ENCODE results near the gene CHRM5. TPM values are rescaled to one million over a fixed set of nuclear protein-coding genes. Genes with fewer than 3 reads are reported as not detected.

CHRM5 gene
- total RNA-seq, 4 donors from 2014 or later = not detected

DNA sequence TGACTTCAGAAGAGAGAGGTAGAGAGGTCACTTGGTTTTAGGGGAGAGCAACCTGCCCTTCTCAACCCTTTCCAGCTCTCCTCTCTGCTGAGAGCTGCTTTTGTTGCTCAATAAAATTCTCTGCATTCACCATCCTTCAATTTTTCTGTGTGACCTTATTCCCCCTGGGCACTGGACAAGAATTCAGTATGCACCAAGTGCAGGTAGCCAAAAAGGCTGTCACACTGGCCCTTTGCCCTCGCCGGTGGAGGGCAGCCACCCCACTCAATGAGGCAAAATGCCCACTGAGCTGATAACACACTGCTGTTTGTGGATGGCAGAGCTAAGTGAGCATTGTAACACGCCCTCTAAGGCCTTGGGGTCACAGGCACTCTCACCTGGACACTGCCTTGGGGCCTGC is 146.4 kb downstream of the CHRM5 start:
- H3K4me3 ChIP-seq = no peak overlapping the region
- no peak for DNase-seq (ENCODE audit: low spot score in 2 of 2)
- no peaks in the 10 kb centered on the region for H3K36me3 ChIP-seq
- peaks cover 6% of the 10 kb centered on the region for H3K27me3 ChIP-seq
- no peaks in the 10 kb centered on the region for H3K9me3 ChIP-seq
- WGBS = 83% methylated on average over 3 of the region's 3 CpGs
- H3K4me1 ChIP-seq = no peaks in the 10 kb centered on the region
- TF ChIP-seq POLR2AphosphoS5 (IDR thresholded peaks at IDR 0.05) = no peak
- TF ChIP-seq, protein P1, sequence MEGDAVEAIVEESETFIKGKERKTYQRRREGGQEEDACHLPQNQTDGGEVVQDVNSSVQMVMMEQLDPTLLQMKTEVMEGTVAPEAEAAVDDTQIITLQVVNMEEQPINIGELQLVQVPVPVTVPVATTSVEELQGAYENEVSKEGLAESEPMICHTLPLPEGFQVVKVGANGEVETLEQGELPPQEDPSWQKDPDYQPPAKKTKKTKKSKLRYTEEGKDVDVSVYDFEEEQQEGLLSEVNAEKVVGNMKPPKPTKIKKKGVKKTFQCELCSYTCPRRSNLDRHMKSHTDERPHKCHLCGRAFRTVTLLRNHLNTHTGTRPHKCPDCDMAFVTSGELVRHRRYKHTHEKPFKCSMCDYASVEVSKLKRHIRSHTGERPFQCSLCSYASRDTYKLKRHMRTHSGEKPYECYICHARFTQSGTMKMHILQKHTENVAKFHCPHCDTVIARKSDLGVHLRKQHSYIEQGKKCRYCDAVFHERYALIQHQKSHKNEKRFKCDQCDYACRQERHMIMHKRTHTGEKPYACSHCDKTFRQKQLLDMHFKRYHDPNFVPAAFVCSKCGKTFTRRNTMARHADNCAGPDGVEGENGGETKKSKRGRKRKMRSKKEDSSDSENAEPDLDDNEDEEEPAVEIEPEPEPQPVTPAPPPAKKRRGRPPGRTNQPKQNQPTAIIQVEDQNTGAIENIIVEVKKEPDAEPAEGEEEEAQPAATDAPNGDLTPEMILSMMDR (IDR thresholded peaks at IDR 0.05) = no peak
- TF ChIP-seq EP300 (IDR thresholded peaks at IDR 0.05) = no peak
- TF ChIP-seq POLR2A (IDR thresholded peaks at IDR 0.05) = no peak
- H3K27ac ChIP-seq = no peak overlapping the region

DNA sequence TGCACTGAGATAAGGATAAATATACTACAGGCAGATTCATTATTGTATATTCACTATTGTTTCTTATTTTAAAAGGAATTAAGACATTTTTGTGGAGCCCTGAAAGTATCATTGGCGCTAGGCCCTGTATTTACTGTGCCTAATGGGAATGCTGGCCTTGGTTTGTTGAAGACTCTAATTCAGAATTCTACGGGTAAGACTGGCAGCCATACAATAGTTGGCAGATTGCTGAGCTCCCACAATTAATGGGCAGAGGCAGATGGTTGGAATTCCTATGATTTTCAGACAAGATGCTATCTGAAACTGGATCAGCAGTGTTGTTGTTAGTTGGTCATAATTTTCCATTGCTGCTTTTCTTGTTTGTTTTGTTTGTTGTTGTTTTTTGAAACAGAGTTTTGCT is 148.3 kb downstream of the CHRM5 start:
- Histone ChIP-seq H3K4me3 (no peak overlapping the region), H3K27me3 (peaks cover 6% of the 10 kb centered on the region), H3K36me3 (no peaks in the 10 kb centered on the region), H3K9me3 (no peaks in the 10 kb centered on the region), H3K27ac (no peak overlapping the region), H3K4me1 (no peaks in the 10 kb centered on the region)
- no peak for DNase-seq (ENCODE audit: low spot score in 2 of 2)
- TF ChIP-seq POLR2AphosphoS5 (IDR thresholded peaks at IDR 0.05) (no peak), POLR2A (IDR thresholded peaks at IDR 0.05) (no peak), EP300 (IDR thresholded peaks at IDR 0.05) (no peak)
- TF ChIP-seq, protein P1 (IDR thresholded peaks at IDR 0.05) = no peak
- 54% methylated on average over 2 of the region's 2 CpGs for WGBS

Other genes starting within 250 kb of the CHRM5 start
- 10 to 100 TPM in 3 of 4 donors, 1 to 10 TPM in 1; 5.9 to 14.8 (median 13.5) TPM for gene AVEN, start 70.7 kb downstream of the CHRM5 start, total RNA-seq
- gene EMC7, start 133.4 kb downstream of the CHRM5 start, total RNA-seq = 10 to 100 TPM; 25.8 to 44.8 (median 31.9) TPM
- gene PGBD4, start 133.6 kb downstream of the CHRM5 start, total RNA-seq = 1 to 10 TPM in 3 of 4 donors, under 1 TPM in 1; 0.83 to 2.3 (median 1.4) TPM
- gene KATNBL1, start 241.6 kb downstream of the CHRM5 start, total RNA-seq = 100 to 1,000 TPM in 1 of 4 donors, 10 to 100 TPM in 3; 42.6 to 109 (median 47.8) TPM